GM19372 (cell line): ENCODE measurements around the gene PTPRG.

Experiments
- ATAC-seq: cut with Tn5 transposase; IDR thresholded peaks from one replicate; pipeline ENCODE4 v1.9.1; 2021; ENCODE audit warnings: mild to moderate bottlenecking, low read depth, moderate library complexity; ENCODE audit not compliant: unreplicated experiment

The PTPRG gene

GRCh38 chr3:62117903-62118548, 556.7 kb downstream of the PTPRG start:
- ATAC-seq: no peak

GRCh38 chr3:62119139-62119538, 557.8 kb downstream of the PTPRG start:
- ATAC-seq: no peak

GRCh38 chr3:62122819-62123218, 561.4 kb downstream of the PTPRG start:
- no peak for ATAC-seq

DNA sequence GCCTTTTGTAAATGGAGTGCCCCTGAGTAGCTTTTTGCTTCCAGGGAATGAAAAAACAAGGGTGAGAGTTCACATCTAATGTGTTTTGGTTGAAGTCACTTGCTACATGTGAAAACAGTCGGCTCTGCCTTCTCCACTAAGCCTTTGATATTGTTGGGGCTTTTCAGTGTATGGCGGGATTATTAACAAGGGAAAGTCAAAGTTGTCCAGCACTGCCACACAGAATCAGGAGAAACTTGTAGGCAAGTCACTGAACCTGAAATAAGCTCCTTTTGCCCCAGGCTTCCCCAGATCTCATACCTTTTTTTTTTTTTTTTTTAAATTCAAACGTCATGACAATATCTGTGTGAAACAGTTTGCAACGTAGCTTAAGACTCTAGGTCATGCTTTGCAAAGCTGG, 564.0 kb downstream of the PTPRG start:
- ATAC-seq: no peak

DNA sequence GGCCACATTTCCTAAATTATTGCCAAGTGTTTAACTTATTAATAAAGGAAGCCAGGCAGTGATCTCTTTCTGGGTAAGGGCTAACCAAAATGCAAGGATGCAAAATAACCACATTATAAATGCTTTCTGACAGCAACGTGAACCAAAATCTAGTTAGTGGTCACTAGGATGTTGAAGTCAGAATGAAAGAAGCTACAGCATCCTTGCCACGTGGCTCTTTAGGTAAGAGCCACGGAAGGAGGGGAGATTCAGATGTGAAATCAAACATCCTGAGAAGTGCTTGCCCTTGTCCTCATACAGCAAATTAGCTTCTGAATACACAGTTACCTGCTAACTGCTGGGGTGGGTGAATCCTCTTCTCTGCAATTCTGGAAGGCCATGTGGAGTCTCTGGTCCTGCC, 565.7 kb downstream of the PTPRG start:
- no peak for ATAC-seq

DNA sequence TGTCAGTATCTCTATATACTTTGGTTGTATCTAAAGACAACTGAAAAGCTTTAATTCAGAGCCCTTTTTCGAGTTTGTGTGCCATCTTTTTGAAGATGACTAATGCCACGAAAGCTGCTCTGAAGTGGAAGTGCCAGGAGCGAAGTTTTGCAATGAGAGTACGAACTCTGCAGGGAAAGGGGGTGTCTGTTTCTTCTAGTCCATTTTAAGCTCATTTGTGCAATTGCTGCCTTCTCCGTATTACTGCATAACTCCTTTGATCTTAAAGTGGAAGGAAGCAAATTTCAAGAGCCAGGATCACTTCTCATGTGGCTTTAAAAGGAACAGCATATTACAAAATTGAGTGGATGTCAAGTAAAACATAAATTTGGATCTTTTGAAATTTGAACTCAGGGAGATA, 566.7 kb downstream of the PTPRG start:
- ATAC-seq: no peak

DNA sequence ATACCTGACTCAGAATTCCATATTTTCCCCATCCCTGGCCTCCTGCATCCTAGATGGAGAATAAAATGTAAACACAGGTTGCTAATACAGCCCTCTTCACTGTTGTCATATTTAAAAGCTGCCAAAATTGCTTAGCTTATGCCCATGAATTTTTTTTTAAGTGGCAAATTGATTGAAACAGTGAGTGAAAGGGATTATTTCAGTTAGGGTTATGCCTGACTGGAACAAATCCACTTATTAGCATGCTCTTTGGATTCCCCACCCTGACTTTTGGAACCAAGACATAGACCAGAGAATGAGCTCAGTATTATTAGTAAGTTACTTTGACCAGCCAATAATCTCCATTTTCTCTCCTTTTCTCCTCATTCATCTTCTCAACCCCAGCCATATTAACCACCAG, 567.3 kb downstream of the PTPRG start:
- no peak for ATAC-seq

- no peak for ATAC-seq
These were observed 569.7 kb downstream of the PTPRG start for GRCh38 chr3:62131050-62131449.

GRCh38 chr3:62131620-62132019, 570.2 kb downstream of the PTPRG start:
- ATAC-seq: no peak

- ATAC-seq: no peak
These were observed 570.7 kb downstream of the PTPRG start for GRCh38 chr3:62132027-62132602.

- ATAC-seq: no peak
These were observed 571.6 kb downstream of the PTPRG start for GRCh38 chr3:62133015-62133414.

- no peak for ATAC-seq
These were observed 572.7 kb downstream of the PTPRG start for GRCh38 chr3:62134061-62134496.

DNA sequence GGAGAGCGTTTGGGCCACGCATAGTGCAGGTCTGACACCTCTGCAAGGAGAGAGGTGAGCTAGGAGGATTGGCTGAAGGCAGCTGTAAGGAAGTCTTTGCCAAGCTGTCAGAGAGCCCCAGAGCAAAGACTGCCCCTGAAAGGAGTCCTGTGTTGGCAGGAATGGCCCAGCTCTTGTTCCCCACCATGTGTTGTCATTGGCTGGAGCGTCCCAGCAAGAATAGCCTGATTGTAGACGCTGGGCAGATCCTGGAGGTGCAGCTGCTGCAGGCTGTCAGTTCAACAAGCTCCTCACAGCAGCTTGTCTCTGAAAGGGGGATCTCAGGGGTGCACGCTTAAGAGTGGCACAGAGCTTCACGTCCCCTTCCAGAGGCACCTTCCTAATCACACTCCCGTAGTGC, 574.4 kb downstream of the PTPRG start:
- ATAC-seq: no peak

- no peak for ATAC-seq
These were observed 578.6 kb downstream of the PTPRG start for GRCh38 chr3:62139957-62140356.

- no peak for ATAC-seq
These were observed 581.1 kb downstream of the PTPRG start for GRCh38 chr3:62142331-62143085.

DNA sequence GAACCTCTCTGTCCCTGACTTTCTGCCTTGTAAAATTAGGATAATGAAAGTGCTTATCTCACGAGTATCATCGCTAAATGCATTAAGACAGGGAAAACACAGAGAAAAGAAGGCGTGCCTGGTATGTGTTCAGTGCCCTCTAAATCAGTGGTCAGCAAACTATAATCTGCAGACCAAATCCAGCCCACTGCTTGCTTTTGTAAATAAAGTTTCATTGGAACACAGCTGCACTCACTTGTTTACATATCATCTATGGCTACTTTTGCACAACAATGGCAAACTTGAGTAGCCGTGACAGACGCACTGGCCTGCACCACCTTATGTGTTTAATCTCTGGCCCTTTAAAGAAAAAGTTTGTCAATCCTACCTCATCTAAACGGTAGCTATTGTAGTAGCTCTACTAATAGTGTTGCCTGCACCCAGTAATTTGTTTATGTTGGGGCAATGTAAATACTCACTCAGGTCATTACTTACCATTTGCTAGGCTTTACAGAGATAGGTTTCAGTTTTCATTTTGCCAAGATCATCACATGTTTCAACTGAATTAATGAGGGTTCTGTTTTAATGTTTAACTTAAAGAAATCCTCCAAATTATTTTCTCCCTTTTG, 582.6 kb downstream of the PTPRG start:
- no peak for ATAC-seq

GRCh38 chr3:62144482-62144881, 583.1 kb downstream of the PTPRG start:
- ATAC-seq: no peak

GRCh38 chr3:62145086-62145757, 583.9 kb downstream of the PTPRG start:
- no peak for ATAC-seq

GRCh38 chr3:62149539-62149938, 588.2 kb downstream of the PTPRG start:
- ATAC-seq: no peak

DNA sequence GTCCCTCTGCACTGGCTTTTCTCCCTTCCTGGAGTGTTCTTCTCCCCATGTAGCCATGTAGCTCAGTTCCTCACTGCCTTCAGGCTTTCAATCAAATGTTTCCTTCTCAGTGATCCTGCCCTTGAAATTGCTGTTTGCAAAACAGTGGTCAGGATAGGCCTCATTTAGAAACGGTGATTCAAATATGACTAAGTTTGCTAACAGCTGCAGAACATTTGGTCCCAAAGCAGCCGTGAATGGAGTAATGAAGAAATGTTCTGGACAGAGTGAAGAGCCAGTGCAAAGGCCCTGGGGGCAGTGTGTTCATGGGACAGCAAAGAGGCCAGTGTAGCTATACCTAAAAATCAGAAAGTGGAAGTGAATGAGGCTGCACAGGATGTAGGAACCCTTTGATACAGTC, 588.6 kb downstream of the PTPRG start:
- ATAC-seq: no peak

GRCh38 chr3:62151591-62151990, 590.2 kb downstream of the PTPRG start:
- no peak for ATAC-seq
